Endometrial microvascular endothelial cells (primary cell): Measurements from ENCODE around the gene BOLA2B. TPM values are rescaled to one million over a fixed set of nuclear protein-coding genes. Genes with fewer than 3 reads are reported as not detected.
"Not testable (repeated sequence)": the region's sequence is repeated elsewhere in the genome, so short reads cannot be mapped to it uniquely, and the experiment has no call there.

Experiments used
- in situ Hi-C: cut with HindIII; loops from 2 replicates; pipeline ENCODE4 v1.10.0; 2017; ENCODE audit warnings: low sequenced_read_pairs, low pct_unique_long_range_greater_than_20kb; ENCODE audit errors: inconsistent ontology term
- total RNA-seq: library from RNA; depleted of rRNA; stranded (reverse); fragments of >200 nt; gene quantifications from one replicate; pipeline ENCODE4 v1.2.3, GENCODE V29; 2015; ENCODE audit errors: inconsistent ontology term

BOLA2B gene
- total RNA-seq, 1 donor from 2014 or later = 1,039 TPM

GRCh38 chr16:30185683-30186421, 7.6 kb downstream of the BOLA2B start:
- in situ Hi-C loops = no loop called here

GRCh38 chr16:30184891-30185682, 8.4 kb downstream of the BOLA2B start:
- in situ Hi-C loops = no loop called here

- in situ Hi-C loops = no loop called here
Observed at GRCh38 chr16:30184096-30184890, 9.2 kb downstream of the BOLA2B start.

- in situ Hi-C loops = no loop called here
Observed at GRCh38 chr16:30183233-30184095, 10.0 kb downstream of the BOLA2B start, which contains the start of gene CORO1A. CORO1A (plus strand) TSS chr16:30183602; CDS start chr16:30185210, 1,608 bp downstream.

GRCh38 chr16:30180741-30181140, 12.7 kb downstream of the BOLA2B start:
- in situ Hi-C loops = no loop called here

GRCh38 chr16:30179931-30180330, 13.5 kb downstream of the BOLA2B start:
- in situ Hi-C loops = no loop called here

GRCh38 chr16:30179195-30179594, 14.3 kb downstream of the BOLA2B start:
- in situ Hi-C loops = no loop called here

- in situ Hi-C loops = not testable (repeated sequence)
Observed at GRCh38 chr16:30176876-30177275, 16.6 kb downstream of the BOLA2B start.

- in situ Hi-C loops = no loop called here
Observed at GRCh38 chr16:30173054-30173453, 20.4 kb downstream of the BOLA2B start.

GRCh38 chr16:30170145-30170544, 23.3 kb downstream of the BOLA2B start:
- in situ Hi-C loops = not testable (repeated sequence)

- in situ Hi-C loops = not testable (repeated sequence)
Observed at GRCh38 chr16:30169416-30169815, 24.1 kb downstream of the BOLA2B start.

- in situ Hi-C loops = not testable (repeated sequence)
Observed at GRCh38 chr16:30168746-30169145, 24.7 kb downstream of the BOLA2B start.

- in situ Hi-C loops = no loop called here
Observed at GRCh38 chr16:30166202-30166902, 27.1 kb downstream of the BOLA2B start.

- in situ Hi-C loops = no loop called here
Observed at GRCh38 chr16:30163538-30163937, 29.9 kb downstream of the BOLA2B start.

- in situ Hi-C loops = no loop called here
Observed at GRCh38 chr16:30157214-30157613, 36.3 kb downstream of the BOLA2B start.

GRCh38 chr16:30155188-30155587, 38.3 kb downstream of the BOLA2B start:
- in situ Hi-C loops = no loop called here

GRCh38 chr16:30152517-30152916, 40.9 kb downstream of the BOLA2B start:
- in situ Hi-C loops = no loop called here

- in situ Hi-C loops = no loop called here
Observed at GRCh38 chr16:30151091-30151490, 42.4 kb downstream of the BOLA2B start.
